Inflammatory macrophage treated with lipopolysaccharide for 4 hours (primary cell): ENCODE data around the gene ZACN.

ENCODE experiments used
- DNase-seq: peaks from one replicate; pipeline ENCODE4 v3.0.0-alpha.2; 2020

The ZACN gene

DNA sequence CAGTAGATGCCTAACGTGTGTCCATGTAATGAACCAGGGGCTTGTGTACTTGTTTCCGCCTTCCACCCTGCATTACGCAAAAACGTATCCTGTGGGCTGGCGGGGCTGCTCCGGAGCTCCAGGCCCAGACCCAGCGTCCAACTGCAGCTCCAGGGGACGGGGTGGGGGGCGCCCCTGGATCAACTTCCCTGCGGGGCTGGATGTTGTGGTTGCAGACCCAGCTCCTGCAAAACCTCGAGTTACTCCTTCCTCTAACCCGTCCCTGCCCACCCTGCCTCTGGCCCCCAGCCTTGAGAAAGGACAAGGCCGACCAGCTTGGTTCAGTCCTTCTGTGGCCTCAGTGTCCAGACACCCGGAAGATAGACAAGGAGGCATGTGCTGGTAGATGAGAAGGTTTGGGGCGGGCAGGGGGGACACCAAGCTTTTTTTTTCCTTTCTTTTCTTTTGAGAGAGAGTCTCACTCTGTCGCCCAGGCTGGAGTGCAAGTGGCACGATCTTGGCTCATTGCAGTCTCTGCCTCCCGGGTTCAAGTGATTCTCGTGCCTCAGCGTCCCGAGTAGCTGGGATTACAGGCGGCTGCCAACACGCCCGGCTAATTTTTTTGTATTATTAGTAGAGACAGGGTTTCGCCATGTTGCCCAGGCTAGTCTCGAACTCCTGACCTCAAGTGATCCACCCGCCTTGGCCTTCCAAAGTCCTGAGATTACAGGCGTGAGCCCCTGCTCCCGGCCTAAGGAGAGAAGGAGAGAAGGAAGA, 25.3 kb downstream of the ZACN start:
- DNase-seq, result peak; percentile 16

GRCh38 chr17:76104896-76105231, 25.9 kb downstream of the ZACN start:
- DNase-seq, result no peak

GRCh38 chr17:76106703-76107102, 27.7 kb downstream of the ZACN start:
- DNase-seq, result no peak

- DNase-seq, result peak; percentile 27
Measured at GRCh38 chr17:76107509-76107908, 28.5 kb downstream of the ZACN start.

DNA sequence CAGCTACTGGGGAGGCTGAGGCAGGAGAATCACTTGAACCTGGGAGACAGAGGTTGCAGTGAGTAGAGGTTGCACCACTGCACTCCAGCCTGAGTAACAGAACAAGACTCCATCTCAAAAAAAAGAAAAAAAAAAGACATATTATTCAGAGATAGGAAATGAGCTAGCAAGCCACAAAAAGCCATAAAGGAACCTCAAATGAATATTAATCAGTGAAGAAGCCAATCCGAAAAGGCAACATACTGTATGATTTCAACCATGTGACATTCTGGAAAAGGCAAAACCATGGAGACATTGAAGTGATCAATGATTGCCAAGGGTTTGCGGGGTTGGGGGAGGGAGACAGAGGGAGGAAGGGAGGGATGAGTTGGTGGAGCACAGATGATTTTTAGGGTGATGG, 33.0 kb downstream of the ZACN start:
- DNase-seq, result no peak

DNA sequence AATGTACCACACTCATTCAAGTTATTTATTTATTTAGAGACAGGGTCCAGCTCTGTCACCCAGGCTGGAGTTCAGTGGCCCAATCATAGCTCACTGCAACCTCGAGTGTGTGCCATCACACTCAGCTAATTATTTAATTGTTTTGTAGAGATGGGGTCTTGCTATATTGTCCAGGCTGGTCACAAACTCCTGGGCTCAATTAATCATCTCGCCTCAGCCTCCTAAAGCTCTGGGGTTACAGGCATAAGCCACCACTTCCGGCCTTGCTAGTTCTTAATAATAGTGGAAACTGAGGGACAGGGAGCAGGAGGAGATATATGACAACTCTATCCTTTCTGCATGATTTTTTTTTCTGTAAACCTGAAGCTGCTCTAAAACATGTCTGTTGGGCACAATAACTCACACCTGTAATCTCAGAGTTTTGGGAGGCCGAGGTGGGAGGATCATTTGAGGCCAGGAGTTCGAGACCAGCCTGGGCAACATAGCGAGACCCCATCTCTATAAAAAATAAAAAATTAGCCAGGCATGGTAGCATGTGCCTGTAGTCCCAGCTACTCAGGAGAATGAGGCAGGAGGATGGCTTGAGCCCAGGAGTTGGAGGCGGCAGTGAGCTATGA, 36.3 kb downstream of the ZACN start:
- DNase-seq, result no peak

DNA sequence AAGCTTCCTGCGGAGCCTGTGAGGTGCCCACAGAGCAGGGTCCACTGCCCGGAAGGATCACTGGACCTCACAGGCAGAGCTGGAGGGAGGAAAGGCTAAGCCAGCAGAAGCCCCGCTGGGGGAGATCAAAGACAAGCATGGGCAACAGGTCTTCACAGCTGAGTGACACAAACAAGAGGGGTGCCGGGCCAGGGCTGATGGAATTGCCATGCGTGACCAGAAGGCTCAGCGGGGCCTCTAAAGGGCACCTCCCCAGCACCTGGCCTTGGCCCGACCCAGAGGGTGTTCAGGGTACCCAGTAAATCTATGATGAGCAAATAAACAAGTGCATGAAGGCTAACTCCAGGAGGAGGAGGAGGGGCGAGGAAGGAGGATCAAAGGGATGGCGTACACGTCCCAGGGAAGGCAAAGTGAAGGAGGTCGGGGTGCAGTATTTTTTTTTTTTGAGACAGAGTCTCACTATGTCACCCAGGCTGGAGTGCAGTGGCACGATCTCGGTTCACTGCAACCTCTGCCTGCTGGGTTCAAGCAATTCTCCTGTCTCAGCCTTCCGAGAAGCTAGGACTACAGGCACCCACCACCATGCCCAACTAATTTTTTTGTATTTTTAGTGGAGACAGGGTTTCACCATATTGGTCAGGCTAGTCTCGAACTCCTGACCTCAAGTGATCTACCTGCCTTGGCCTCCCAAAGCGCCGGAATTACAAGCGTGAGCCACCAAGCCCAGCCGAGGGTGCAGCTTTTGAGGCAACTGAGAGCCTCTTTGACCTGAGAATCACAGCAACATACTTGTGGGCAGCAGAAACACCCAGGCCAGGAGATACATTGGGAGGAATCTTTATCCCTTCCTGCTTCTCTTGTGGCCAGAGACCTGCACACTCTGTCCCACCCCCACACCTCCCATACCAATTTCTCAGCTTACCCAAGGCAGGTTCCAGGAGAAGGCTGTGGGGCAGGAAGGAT, 40.7 kb downstream of the ZACN start:
- DNase-seq, result no peak

GRCh38 chr17:76120658-76121008, 41.7 kb downstream of the ZACN start:
- no peak for DNase-seq

DNA sequence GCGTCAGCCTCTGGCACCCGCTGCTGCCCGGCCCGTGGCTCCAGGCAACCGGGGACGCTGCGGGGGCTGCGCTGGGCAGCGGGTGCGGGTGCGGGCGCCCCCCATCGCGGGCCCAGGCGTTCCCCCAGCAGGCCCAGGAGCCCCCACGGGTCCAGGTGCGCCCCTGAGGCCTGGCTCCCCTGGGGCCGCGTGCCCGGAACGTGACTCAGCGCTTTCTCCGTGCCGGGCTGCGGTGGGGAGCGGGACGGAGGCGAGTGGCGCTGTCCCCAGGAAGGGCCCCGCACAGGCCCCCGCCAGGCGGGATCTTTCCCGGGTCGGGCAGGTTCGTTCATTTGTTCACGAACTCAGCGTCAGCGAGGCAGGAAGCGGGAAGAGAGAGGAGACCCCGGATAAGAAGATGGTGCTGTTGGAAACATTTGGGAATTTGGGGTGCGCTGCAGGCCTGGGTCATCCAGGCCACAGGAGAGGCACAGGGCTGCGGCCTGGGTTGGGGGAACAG, 43.0 kb downstream of the ZACN start:
- DNase-seq, result no peak

DNA sequence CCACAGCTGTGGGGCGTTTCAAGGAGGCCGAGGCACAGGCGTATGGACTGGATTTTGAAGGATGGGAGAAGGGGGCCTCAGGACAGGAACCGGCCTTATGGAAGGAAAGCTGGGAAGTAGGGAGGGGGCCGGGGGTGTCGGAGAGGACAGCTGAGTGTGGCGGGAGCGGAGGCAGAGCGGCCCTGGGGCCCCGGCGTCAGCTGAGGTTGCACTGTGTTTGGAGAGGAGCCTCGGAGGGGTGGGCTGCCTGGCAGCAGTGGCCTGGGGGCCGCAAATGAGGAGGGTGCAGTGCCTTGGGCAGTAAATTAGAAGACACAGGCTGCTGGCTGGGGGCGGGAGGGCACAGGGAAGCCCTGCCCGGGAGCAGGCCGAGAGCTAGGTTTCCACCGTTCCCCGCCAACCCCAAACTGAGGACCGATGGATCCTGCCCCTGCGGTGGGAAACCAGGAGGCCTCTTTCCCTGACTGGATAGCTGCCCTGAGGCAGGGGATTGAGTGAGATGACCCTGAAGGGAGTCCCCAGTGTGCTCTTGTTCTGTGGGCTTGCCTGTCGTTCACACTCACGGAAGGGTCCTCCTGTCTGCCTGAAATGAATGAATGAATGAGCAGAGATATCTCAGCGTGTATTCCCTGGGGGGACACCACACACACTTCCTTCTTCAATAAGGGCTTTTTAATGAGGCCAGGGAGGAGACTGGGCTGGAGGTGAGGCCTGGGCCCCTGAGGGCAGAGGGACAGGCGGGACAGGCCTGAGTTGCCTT, 43.6 kb downstream of the ZACN start:
- no peak for DNase-seq

- DNase-seq, result no peak
Measured at GRCh38 chr17:76123191-76123499, 44.2 kb downstream of the ZACN start.

DNA sequence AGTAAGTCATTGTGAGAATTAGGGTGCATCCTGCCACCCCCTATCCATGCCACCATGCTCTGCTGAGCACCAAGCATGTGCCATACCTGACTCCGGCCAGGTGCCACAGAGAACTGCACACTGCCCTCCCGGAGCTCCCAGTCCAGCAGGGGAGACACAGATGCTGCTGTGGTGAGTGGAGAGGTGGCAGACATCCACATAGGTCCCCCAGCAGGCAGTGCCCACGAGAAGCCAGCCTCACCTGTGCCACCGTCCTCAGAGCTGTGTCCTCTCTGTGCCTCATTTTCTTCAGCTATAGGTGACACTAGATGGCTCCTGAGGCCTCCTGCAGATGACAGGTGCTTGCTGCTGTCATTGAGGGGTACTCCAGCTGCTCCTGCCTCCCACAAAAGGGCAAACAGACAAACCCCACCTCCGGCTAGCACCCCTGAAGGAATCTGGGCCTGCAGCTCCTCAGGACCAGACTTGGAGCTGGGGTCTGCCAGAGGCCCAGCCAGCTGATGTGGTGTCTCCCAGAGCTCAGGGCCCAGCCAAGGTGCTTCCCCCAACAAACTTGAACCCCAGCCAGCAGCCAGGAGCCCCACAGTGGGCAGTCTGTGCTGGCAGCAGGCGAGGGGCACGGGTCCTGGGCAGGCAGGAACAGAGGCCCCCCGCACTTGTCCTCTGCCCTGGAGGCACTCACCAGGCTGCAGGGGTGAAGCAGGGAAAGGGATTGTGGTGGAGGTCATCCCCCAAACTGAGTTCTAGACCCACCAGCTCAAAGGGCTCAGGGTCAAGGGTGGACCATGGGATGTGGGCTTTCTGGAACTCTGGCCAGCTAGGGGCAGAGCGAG, 45.0 kb downstream of the ZACN start:
- DNase-seq, result no peak

DNA sequence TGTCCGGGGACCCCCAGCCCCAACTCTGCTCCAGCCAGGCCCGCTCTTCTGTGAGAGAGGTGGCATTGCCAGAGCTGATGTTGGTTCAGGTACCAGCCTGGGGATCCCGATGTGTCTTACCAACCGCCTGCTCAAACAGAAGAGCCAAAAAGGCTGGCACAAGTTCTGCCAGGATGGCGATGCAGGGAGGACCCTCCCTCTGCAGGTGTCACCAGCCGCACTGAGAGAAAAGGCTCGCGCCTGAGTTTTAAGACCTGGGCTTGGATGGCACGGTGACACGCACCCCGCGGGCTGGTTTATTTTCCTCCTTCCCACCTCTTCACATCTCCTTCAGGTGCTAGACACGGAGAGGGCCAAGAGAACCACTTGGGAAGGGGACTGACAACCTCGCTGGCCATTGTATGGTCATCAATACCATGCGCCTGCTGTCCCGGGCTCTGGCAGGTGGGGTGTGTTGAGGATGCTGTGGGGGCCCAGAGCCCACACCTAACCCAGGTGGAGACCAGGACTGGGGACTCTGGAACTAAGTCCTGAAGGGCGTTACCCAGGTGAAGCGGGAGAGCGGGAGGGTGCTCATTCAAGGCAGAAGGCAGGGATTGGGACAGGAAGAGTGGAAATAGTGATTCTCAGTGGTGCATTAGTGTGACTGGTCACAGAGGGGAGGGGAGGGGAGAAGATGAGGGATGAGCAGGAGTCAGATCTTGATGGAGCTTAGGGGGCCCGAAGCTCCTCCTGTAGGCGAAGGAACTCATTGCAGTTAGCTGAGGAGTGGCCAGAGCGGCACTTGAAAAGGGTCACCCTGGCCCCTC, 45.8 kb downstream of the ZACN start:
- DNase-seq, result no peak

- DNase-seq, result no peak
Measured at GRCh38 chr17:76125391-76125675, 46.4 kb downstream of the ZACN start.

GRCh38 chr17:76125922-76126321, 46.9 kb downstream of the ZACN start:
- DNase-seq, result no peak

DNA sequence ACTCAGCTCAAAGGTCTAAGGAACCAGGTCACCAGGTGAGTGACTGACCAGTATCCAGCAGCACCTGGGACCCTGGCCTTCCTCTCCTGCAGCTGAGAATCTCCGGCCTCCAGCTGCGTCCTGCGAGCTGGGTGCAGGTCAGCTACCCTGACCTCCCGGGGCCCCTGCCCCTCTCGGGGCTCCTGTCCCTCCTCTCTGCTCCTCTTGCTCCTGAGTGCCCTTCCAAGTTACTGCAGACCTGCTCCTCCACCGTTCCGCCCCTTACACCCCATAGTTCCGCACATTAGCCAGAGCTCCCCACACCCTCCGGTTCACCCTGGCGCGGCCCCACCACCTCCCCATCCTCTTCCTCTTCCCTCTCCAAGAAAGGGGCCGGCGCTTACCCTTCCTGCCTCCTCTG, 51.5 kb downstream of the ZACN start:
- DNase-seq, result no peak

GRCh38 chr17:76131051-76131691, 52.2 kb downstream of the ZACN start:
- no peak for DNase-seq

DNA sequence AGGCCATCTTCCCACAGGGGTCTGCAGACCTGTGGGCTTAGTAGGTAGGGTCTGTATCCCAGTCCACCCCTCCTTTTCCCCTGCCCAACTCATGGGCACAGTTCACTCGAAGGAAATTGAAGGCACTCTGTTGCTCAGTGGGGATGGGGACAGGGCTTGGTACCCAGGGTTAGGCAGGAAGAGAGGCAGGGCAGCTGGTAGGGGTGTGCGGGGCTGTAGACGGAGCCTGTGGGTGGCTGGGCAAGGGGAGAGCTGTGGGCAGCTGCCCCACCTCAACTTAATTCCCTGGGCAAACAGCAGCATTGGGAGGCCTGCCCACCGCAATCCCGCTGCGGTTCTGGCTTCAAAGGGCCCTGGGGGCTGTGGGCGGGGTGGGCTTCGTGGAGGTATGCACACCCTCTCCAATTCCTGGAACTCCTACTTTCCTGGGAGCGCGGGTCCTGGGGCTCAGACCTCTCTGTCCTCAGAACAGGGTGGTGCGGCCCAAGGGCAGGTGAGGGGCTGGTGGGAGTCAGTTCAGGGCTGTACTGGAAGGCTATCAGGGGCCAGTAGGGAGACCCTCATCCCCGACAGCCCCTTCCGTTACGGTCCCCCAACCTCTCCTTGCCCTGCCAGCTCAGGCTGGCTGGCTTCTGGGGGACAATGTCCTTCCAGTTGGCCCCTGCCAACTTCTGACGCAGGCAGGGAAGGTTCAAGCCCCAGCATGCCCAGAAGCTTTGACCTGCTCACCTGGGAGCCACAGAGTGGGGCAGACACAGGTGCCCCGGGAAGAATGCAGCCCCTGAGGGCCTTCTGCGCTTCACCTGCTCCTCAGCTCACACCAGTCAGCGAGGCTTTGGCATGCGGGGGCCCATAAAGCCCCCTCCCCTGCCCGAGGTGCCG, 53.0 kb downstream of the ZACN start:
- DNase-seq, result no peak
